Natural killer cell treated with Interleukin-12 subunit alpha and Interleukin-12 subunit beta and Interleukin-15 and Interleukin-18, amount 100 ng/mL, for 72 hours (primary cell): ENCODE data around the gene CFAP251. TPM values are rescaled to one million over a fixed set of nuclear protein-coding genes. Genes with fewer than 3 reads are reported as not detected.
"Not testable (repeated sequence)": the region's sequence is repeated elsewhere in the genome, so short reads cannot be mapped to it uniquely, and the experiment has no call there.

ENCODE experiments used
- ATAC-seq, 2 donors: fragments of 150-1000 bp; cut with Tn5 transposase in 1 of 2; sonication (Bioruptor Pico), chemical (Tn5 transposase) in 1 of 2; 2 replicates each; pipeline ENCODE4 v1.10.0; 2021
- DNase-seq: peaks from one replicate; pipeline ENCODE4 v3.0.0; 2022; ENCODE audit warnings: low spot score
- H3K27ac Mint-ChIP-seq, 2 donors: 1 replicate in 1 of 2; 2 replicates in 1 of 2; pipeline ENCODE4 v1.8.0; 2022; ENCODE audit warnings: mixed read lengths in 2 of 2, mild to moderate bottlenecking in 1 of 2, moderate library complexity in 1 of 2
- H3K27me3 Mint-ChIP-seq, 2 donors: 1 replicate in 1 of 2; 2 replicates in 1 of 2; pipeline ENCODE4 v1.8.0; 2022; ENCODE audit warnings: mixed read lengths in 2 of 2
- H3K36me3 Mint-ChIP-seq: one replicate; pipeline ENCODE4 v1.8.0; 2022; ENCODE audit warnings: mixed read lengths
- H3K4me1 Mint-ChIP-seq, 2 donors: 1 replicate in 1 of 2; 2 replicates in 1 of 2; pipeline ENCODE4 v1.8.0; 2022; ENCODE audit warnings: low read depth in 2 of 2, mixed read lengths in 2 of 2, mild to moderate bottlenecking in 1 of 2
- H3K4me3 Mint-ChIP-seq: one replicate; pipeline ENCODE4 v1.8.0; 2022; ENCODE audit warnings: mixed read lengths
- H3K9me3 Mint-ChIP-seq: 2 replicates; pipeline ENCODE4 v1.8.0; 2022; ENCODE audit warnings: mixed read lengths
- total RNA-seq, 2 donors: library from RNA; stranded (reverse); gene quantifications; one replicate each; pipeline ENCODE4 v1.2.3, GENCODE V29; 2022

The CFAP251 gene
- total RNA-seq, 2 donors from 2014 or later, result 2.0 to 2.9 TPM

DNA sequence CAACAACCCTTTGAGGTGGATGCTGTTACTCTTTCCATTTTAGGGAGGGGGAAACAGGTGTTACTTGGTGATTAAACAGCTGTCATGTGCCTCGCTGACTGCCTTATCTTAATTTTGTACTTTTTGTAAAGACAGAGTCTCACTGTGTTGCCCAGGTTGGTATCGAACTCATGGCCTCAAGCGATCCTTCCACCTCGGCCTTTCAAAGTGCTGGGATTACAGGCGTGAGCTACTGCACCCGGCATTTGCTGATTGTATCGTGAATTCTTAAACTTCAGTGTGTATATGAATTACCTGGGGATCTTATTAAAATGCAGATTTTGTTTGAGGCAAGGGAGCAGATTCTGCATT is 29.1 kb upstream of the CFAP251 start:
- H3K4me3 Mint-ChIP-seq, result peak overlapping the region; percentile 98
- no peaks in the 10 kb centered on the region for H3K36me3 Mint-ChIP-seq
- DNase-seq, result no peak
- ATAC-seq, result no peak
- H3K4me1 Mint-ChIP-seq, result peaks cover 23 to 35% of the 10 kb centered on the region in 2 donors
- no peaks in the 10 kb centered on the region for H3K9me3 Mint-ChIP-seq
- peak overlapping the region; percentile 90 to 95 for H3K27ac Mint-ChIP-seq
- peaks cover 0 to 3% of the 10 kb centered on the region in 2 donors for H3K27me3 Mint-ChIP-seq

DNA sequence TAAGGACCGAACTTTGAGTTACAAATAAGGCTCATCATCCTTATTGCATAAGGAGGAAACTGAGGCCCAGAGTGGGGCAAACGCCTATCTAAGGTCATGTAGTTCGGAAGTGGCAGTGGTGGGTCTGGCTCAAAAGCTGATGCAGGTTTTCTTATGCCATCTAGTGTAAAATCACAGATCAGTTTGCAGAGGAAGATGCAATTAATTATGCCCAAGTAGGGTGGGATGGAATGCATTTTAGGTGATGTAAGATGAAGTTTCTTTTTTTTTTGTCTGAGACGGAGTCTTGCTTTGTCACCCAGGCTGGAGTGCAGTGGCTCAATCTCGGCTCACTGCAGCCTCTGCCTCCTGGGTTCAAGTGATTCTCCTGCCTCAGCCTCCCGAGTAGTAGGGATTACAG is 28.7 kb upstream of the CFAP251 start:
- DNase-seq, H3K27me3 Mint-ChIP-seq, H3K36me3 Mint-ChIP-seq, ATAC-seq, H3K9me3 Mint-ChIP-seq: not testable (repeated sequence)
- H3K4me1 Mint-ChIP-seq, result peaks cover 24 to 36% of the 10 kb centered on the region in 2 donors
- peak overlapping the region; percentile 90 to 95 for H3K27ac Mint-ChIP-seq
- H3K4me3 Mint-ChIP-seq, result peak overlapping the region; percentile 98

DNA sequence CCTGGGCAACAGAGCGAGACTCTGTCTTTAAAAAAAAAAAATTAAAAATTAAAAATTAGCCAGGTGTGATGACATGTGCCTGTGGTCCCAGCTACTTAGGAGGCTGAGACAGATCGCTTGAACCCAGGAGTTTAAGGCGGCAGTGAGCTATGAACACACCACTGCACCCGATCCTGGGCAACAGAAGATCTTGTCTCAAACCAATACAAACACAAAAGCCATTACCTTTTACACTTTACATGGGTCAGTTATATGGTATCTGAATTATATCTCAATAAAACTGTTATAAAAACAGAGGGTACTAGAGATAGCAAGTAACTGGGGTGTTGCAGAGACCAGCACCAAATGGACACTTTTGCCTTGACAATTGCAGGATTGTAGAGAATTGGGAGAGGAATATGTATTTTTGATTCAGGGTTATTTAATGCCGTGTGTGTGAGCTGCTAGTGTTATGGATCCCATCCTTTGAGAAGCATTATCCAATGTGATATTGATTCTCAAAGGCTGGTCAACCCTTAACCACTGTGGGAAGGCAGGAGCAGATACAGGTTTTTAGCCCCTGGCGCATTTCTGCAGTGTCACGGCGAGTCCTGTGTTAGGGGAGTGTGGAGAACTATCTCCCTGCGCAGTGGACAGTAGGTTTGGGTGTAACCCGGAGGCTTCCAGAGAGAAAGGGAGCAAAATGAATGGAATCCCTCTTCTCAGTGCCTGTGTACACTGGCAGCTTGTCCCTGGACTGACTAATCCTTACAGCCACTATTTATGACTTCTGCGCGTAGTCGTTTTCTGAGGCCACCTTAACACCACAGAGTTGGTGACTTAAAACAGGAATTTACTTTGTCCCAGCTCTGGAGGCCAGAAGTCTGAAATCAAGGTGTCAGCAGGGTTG is 25.5 kb upstream of the CFAP251 start:
- H3K36me3 Mint-ChIP-seq, result peaks cover 5% of the 10 kb centered on the region
- H3K27ac Mint-ChIP-seq, result peak overlapping the region in 1 of 2 donors; percentile 56
- H3K4me1 Mint-ChIP-seq, result peaks cover 27 to 33% of the 10 kb centered on the region in 2 donors
- ATAC-seq, result no peak
- no peaks in the 10 kb centered on the region for H3K27me3 Mint-ChIP-seq
- DNase-seq, result no peak
- no peak overlapping the region for H3K4me3 Mint-ChIP-seq
- no peaks in the 10 kb centered on the region for H3K9me3 Mint-ChIP-seq

DNA sequence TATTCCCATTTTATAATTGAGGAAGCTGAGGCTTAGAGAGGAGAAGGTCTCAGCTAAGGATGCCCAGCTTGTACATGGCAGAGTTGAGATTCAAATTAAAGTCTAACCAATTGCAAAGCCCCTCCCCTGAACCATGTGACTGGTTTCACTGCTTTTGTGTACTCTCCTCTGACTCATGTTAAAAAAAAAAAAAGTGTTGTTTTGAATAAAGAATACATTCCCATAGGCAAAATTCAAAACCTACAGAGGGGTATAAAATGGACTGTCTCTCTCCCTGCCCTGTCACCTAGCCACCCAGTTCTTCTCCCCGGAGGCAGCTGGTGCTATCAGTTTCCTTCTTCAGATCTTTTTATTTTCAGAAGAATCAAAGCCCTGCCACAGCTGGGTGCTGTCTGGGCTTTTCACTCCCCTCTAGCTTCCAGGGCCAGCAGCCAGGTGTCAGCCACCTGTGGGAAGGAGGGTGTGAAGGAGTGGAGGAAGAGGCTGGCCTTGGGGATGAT is 24.4 kb upstream of the CFAP251 start:
- H3K27me3 Mint-ChIP-seq, result no peaks in the 10 kb centered on the region
- no peak overlapping the region for H3K4me3 Mint-ChIP-seq

DNA sequence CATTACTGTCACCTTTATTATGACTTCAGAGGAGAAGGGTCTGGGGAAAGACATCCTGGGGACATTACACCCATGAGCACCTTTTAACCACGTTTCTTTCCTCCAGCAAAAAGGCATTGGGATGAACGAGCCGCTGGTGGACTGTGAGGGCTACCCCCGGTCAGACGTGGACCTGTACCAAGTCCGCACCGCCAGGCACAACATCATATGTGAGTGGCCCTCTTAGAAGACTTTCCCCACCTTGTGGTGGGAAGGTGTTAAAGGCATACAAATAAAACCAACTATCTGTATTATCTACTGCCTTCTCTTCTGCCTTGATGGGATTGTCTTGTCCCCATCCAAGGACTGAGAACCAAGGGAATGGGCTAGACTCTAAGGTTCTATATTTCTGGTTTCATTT is 23.8 kb upstream of the CFAP251 start:
- no peak overlapping the region for H3K4me3 Mint-ChIP-seq
- no peaks in the 10 kb centered on the region for H3K27me3 Mint-ChIP-seq
- ATAC-seq (no peak), DNase-seq (no peak)
- peaks cover 5% of the 10 kb centered on the region for H3K36me3 Mint-ChIP-seq
- peaks cover 17 to 19% of the 10 kb centered on the region in 2 donors for H3K4me1 Mint-ChIP-seq
- peak overlapping the region in 1 of 2 donors; percentile 81 for H3K27ac Mint-ChIP-seq
- H3K9me3 Mint-ChIP-seq, result no peaks in the 10 kb centered on the region

More for the DNA sequence above, 24.4 kb upstream of the CFAP251 start:
- Mint-ChIP-seq H3K27ac (peak overlapping the region in 1 of 2 donors; percentile 81), H3K36me3 (peaks cover 5% of the 10 kb centered on the region), H3K9me3 (no peaks in the 10 kb centered on the region), H3K4me1 (peaks cover 22 to 23% of the 10 kb centered on the region in 2 donors)
- ATAC-seq (peak in 1 of 2 donors; percentile 34), DNase-seq (no peak)

DNA sequence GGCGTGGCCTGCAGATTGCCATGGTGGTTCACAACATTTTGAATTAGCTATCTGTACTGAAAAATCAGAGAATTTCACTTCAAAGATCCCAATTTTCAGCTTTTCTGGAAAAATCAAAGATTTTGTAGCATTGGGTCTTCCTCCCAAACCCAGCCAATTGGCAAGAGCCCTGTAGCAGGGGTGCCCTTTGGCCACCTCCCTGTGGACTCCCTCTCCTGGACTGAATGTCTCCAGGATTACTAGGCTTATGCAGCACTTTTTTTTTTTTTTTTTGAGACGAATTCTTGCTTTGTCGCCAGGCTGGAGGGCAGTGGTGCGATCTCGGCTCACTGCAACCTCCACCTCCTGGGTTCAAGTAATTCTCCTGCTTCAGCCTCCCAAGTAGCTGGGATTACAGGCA is 20.1 kb upstream of the CFAP251 start:
- H3K4me1 Mint-ChIP-seq, result peaks cover 11% of the 10 kb centered on the region in 2 donors
- H3K9me3 Mint-ChIP-seq, result no peaks in the 10 kb centered on the region
- no peaks in the 10 kb centered on the region for H3K27me3 Mint-ChIP-seq
- peaks cover 5% of the 10 kb centered on the region for H3K36me3 Mint-ChIP-seq
- ATAC-seq, result no peak
- no peak overlapping the region for H3K27ac Mint-ChIP-seq
- no peak for DNase-seq
- H3K4me3 Mint-ChIP-seq, result no peak overlapping the region

- ATAC-seq (no peak), DNase-seq (no peak)
- H3K9me3 Mint-ChIP-seq, result no peaks in the 10 kb centered on the region
- no peak overlapping the region for H3K27ac Mint-ChIP-seq
- no peaks in the 10 kb centered on the region for H3K27me3 Mint-ChIP-seq
- peaks cover 5% of the 10 kb centered on the region for H3K36me3 Mint-ChIP-seq
- H3K4me1 Mint-ChIP-seq, result peaks cover 0 to 3% of the 10 kb centered on the region in 2 donors
- H3K4me3 Mint-ChIP-seq, result no peak overlapping the region
These were observed 18.8 kb upstream of the CFAP251 start for GRCh38 chr12:121899590-121899989.

- Mint-ChIP-seq H3K27ac (no peak overlapping the region), H3K27me3 (no peaks in the 10 kb centered on the region), H3K4me3 (no peak overlapping the region), H3K4me1 (no peaks in the 10 kb centered on the region), H3K9me3 (no peaks in the 10 kb centered on the region), H3K36me3 (no peaks in the 10 kb centered on the region)
- ATAC-seq, result no peak
- no peak for DNase-seq
These were observed 15.2 kb upstream of the CFAP251 start for GRCh38 chr12:121903202-121903601.

DNA sequence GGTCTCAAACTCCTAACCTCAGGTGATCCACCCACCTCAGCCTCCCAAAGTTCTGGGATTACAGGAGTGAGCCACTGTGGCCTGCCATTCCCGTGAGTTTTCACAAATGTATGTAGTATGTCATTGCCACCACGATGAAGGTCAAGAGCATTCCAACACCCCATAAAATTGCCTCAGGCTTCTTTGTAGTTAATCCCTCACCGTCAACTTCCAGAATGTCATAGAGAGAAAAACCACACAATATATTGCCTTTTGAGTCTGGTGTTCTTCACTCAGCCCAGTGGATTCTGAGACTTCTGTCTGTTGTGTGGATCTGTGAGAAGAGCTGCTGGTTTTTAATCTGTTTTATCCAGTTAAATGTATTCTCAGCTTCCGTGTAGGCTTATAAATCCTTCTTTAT is 12.6 kb upstream of the CFAP251 start:
- Mint-ChIP-seq H3K4me3 (no peak overlapping the region), H3K4me1 (peaks cover 6 to 7% of the 10 kb centered on the region in 2 donors), H3K9me3 (no peaks in the 10 kb centered on the region), H3K36me3 (peaks cover 8% of the 10 kb centered on the region), H3K27ac (no peak overlapping the region), H3K27me3 (no peaks in the 10 kb centered on the region)
- ATAC-seq, result no peak
- no peak for DNase-seq

DNA sequence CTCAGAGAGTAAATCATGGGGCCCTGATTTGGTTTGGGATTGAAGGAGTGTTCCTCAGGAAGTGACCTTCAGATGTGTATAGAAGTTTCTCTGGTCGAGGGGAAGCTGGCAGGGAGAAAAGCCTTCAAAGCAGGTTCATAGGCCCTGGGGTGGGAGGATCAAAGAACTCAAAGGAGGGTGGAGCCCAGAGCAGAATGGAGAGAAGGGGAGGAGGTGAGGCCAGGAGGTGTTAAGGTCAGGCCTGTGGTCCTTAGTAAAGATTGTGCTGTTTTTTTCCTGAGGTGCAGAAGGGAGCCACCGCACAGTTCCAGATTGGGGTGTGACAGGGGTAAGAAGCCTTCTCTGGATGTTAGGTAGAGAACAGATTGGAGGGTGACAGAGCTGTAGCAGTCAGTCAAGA is 9.7 kb upstream of the CFAP251 start:
- ATAC-seq, result no peak

GRCh38 chr12:121911824-121912585 is 6.4 kb upstream of the CFAP251 start:
- ATAC-seq (peak; percentile 68 to 77), DNase-seq (no peak)
- H3K36me3 Mint-ChIP-seq, result peaks cover 17% of the 10 kb centered on the region
- H3K4me1 Mint-ChIP-seq, result peaks cover 11 to 16% of the 10 kb centered on the region in 2 donors
- peak overlapping the region; percentile 64 for H3K4me3 Mint-ChIP-seq
- H3K9me3 Mint-ChIP-seq, result no peaks in the 10 kb centered on the region
- H3K27me3 Mint-ChIP-seq, result no peaks in the 10 kb centered on the region
- peak overlapping the region; percentile 18 to 59 for H3K27ac Mint-ChIP-seq

More for the DNA sequence above, 9.7 kb upstream of the CFAP251 start:
- no peak overlapping the region for H3K4me3 Mint-ChIP-seq
- H3K27ac Mint-ChIP-seq, result peak overlapping the region in 1 of 2 donors; percentile 69
- DNase-seq, result no peak
- peaks cover 17% of the 10 kb centered on the region for H3K36me3 Mint-ChIP-seq
- no peaks in the 10 kb centered on the region for H3K27me3 Mint-ChIP-seq
- H3K9me3 Mint-ChIP-seq, result no peaks in the 10 kb centered on the region
- peaks cover 11 to 16% of the 10 kb centered on the region in 2 donors for H3K4me1 Mint-ChIP-seq

- peaks cover 18% of the 10 kb centered on the region for H3K36me3 Mint-ChIP-seq
- no peaks in the 10 kb centered on the region for H3K27me3 Mint-ChIP-seq
- H3K9me3 Mint-ChIP-seq, result no peaks in the 10 kb centered on the region
- peaks cover 16 to 19% of the 10 kb centered on the region in 2 donors for H3K4me1 Mint-ChIP-seq
- no peak for DNase-seq
- no peak for ATAC-seq
- H3K4me3 Mint-ChIP-seq, result no peak overlapping the region
- no peak overlapping the region for H3K27ac Mint-ChIP-seq
These were observed 2.5 kb upstream of the CFAP251 start for GRCh38 chr12:121915841-121916321.

GRCh38 chr12:121916719-121917118 is 1.7 kb upstream of the CFAP251 start:
- Mint-ChIP-seq H3K27ac (peak overlapping the region in 1 of 2 donors; percentile 85), H3K36me3 (peaks cover 15% of the 10 kb centered on the region), H3K9me3 (no peaks in the 10 kb centered on the region), H3K27me3 (no peaks in the 10 kb centered on the region), H3K4me3 (no peak overlapping the region), H3K4me1 (peaks cover 16 to 23% of the 10 kb centered on the region in 2 donors)
- DNase-seq, result no peak
- no peak for ATAC-seq

DNA sequence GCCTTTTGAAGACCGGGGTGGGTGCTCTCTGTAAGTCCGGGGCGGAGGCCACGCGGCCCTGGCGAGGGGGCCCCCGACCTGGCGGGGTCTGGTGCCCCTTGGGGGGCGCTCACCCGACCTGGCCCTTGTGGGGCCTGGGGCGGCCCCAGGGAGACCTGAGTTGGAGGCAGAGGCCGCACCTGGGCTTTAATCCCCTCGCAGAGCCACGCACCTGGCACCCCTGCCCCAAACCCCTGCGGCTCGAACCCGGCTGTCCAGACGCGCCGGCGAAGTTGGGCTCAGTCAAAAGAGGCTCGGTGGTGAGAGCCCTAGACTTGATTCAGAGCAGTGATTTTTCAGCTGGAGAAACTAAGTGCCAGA is 267 bp downstream of the CFAP251 start:
- Mint-ChIP-seq H3K36me3 (peaks cover 9% of the 10 kb centered on the region), H3K4me3 (peak overlapping the region; percentile 81), H3K9me3 (no peaks in the 10 kb centered on the region), H3K27ac (peak overlapping the region in 1 of 2 donors; percentile 85), H3K4me1 (peaks cover 13 to 19% of the 10 kb centered on the region in 2 donors), H3K27me3 (no peaks in the 10 kb centered on the region)
- ATAC-seq, result no peak
- no peak for DNase-seq
